ENCODE results near the gene OPCML.

OPCML gene

GRCh38 chr11:132564091-132564885 is 968.0 kb downstream of the OPCML start:
- WGBS, 2 experiments, result 94 to 98% methylated on average over 8 of the region's 8 CpGs
- Histone ChIP-seq H3K36me3 (ENCODE audit: control insufficient read depth, insufficient read depth, low read length) (no peaks in the 10 kb centered on the region), H3K4me1 (ENCODE audit: control insufficient read depth, insufficient read depth, low read length) (no peaks in the 10 kb centered on the region), H3K27ac (ENCODE audit: insufficient read depth, low read depth, low read length, poor library complexity, severe bottlenecking) (no peak overlapping the region), H3K27me3 (ENCODE audit: control insufficient read depth, insufficient read depth, low read length, poor library complexity, severe bottlenecking) (no peaks in the 10 kb centered on the region), H3K9me3 (ENCODE audit: control insufficient read depth, low read length) (no peaks in the 10 kb centered on the region), H3K4me3 (ENCODE audit: insufficient read depth, low read depth, low read length) (no peak overlapping the region)

GRCh38 chr11:132563050-132563449 is 969.3 kb downstream of the OPCML start:
- Histone ChIP-seq H3K9me3 (ENCODE audit: control insufficient read depth, low read length) (no peaks in the 10 kb centered on the region), H3K27ac (ENCODE audit: insufficient read depth, low read depth, low read length, poor library complexity, severe bottlenecking) (no peak overlapping the region), H3K4me3 (ENCODE audit: insufficient read depth, low read depth, low read length) (no peak overlapping the region), H3K4me1 (ENCODE audit: control insufficient read depth, insufficient read depth, low read length) (no peaks in the 10 kb centered on the region), H3K36me3 (ENCODE audit: control insufficient read depth, insufficient read depth, low read length) (no peaks in the 10 kb centered on the region), H3K27me3 (ENCODE audit: control insufficient read depth, insufficient read depth, low read length, poor library complexity, severe bottlenecking) (no peaks in the 10 kb centered on the region)
- WGBS, 2 experiments, result 90 to 98% methylated on average over 2 of the region's 2 CpGs

GRCh38 chr11:132561937-132562336 is 970.4 kb downstream of the OPCML start:
- H3K36me3 ChIP-seq (ENCODE audit: control insufficient read depth, insufficient read depth, low read length), result no peaks in the 10 kb centered on the region
- 84 to 97% methylated on average over 2 of the region's 2 CpGs for WGBS, 2 experiments
- no peak overlapping the region for H3K4me3 ChIP-seq (ENCODE audit: insufficient read depth, low read depth, low read length)

GRCh38 chr11:132559331-132560036 is 972.8 kb downstream of the OPCML start:
- no peak overlapping the region for H3K27ac ChIP-seq (ENCODE audit: insufficient read depth, low read depth, low read length, poor library complexity, severe bottlenecking)
- no peaks in the 10 kb centered on the region for H3K4me1 ChIP-seq (ENCODE audit: control insufficient read depth, insufficient read depth, low read length)
- no peaks in the 10 kb centered on the region for H3K27me3 ChIP-seq (ENCODE audit: control insufficient read depth, insufficient read depth, low read length, poor library complexity, severe bottlenecking)
- WGBS, 2 experiments, result 64% methylated on average over 4 to 5 of the region's 5 CpGs
- H3K36me3 ChIP-seq (ENCODE audit: control insufficient read depth, insufficient read depth, low read length), result no peaks in the 10 kb centered on the region
- H3K9me3 ChIP-seq (ENCODE audit: control insufficient read depth, low read length), result no peaks in the 10 kb centered on the region
- no peak overlapping the region for H3K4me3 ChIP-seq (ENCODE audit: insufficient read depth, low read depth, low read length)

More at GRCh38 chr11:132561937-132562336, 970.4 kb downstream of the OPCML start:
- Histone ChIP-seq H3K27ac (ENCODE audit: insufficient read depth, low read depth, low read length, poor library complexity, severe bottlenecking) (no peak overlapping the region), H3K4me1 (ENCODE audit: control insufficient read depth, insufficient read depth, low read length) (no peaks in the 10 kb centered on the region), H3K9me3 (ENCODE audit: control insufficient read depth, low read length) (no peaks in the 10 kb centered on the region), H3K27me3 (ENCODE audit: control insufficient read depth, insufficient read depth, low read length, poor library complexity, severe bottlenecking) (no peaks in the 10 kb centered on the region)

- H3K27me3 ChIP-seq (ENCODE audit: control insufficient read depth, insufficient read depth, low read length, poor library complexity, severe bottlenecking), result no peaks in the 10 kb centered on the region
- 93 to 96% methylated on average over 1 to 2 of the region's 2 CpGs for WGBS, 2 experiments
Measured at GRCh38 chr11:132556316-132556715, 976.0 kb downstream of the OPCML start.

GRCh38 chr11:132555617-132556016 is 976.7 kb downstream of the OPCML start:
- no peak overlapping the region for H3K4me3 ChIP-seq (ENCODE audit: insufficient read depth, low read depth, low read length)
- no peak overlapping the region for H3K27ac ChIP-seq (ENCODE audit: insufficient read depth, low read depth, low read length, poor library complexity, severe bottlenecking)
- H3K4me1 ChIP-seq (ENCODE audit: control insufficient read depth, insufficient read depth, low read length), result no peaks in the 10 kb centered on the region
- H3K36me3 ChIP-seq (ENCODE audit: control insufficient read depth, insufficient read depth, low read length), result no peaks in the 10 kb centered on the region
- no peaks in the 10 kb centered on the region for H3K27me3 ChIP-seq (ENCODE audit: control insufficient read depth, insufficient read depth, low read length, poor library complexity, severe bottlenecking)
- 95 to 97% methylated on average over 3 of the region's 3 CpGs for WGBS, 2 experiments
- H3K9me3 ChIP-seq (ENCODE audit: control insufficient read depth, low read length), result no peaks in the 10 kb centered on the region

More at GRCh38 chr11:132556316-132556715, 976.0 kb downstream of the OPCML start:
- H3K9me3 ChIP-seq (ENCODE audit: control insufficient read depth, low read length), result no peaks in the 10 kb centered on the region
- H3K36me3 ChIP-seq (ENCODE audit: control insufficient read depth, insufficient read depth, low read length), result no peaks in the 10 kb centered on the region
- H3K27ac ChIP-seq (ENCODE audit: insufficient read depth, low read depth, low read length, poor library complexity, severe bottlenecking), result no peak overlapping the region
- no peaks in the 10 kb centered on the region for H3K4me1 ChIP-seq (ENCODE audit: control insufficient read depth, insufficient read depth, low read length)
- H3K4me3 ChIP-seq (ENCODE audit: insufficient read depth, low read depth, low read length), result no peak overlapping the region

- WGBS, 2 experiments, result 96 to 99% methylated on average over 5 of the region's 5 CpGs
- Histone ChIP-seq H3K36me3 (ENCODE audit: control insufficient read depth, insufficient read depth, low read length) (no peaks in the 10 kb centered on the region), H3K27ac (ENCODE audit: insufficient read depth, low read depth, low read length, poor library complexity, severe bottlenecking) (no peak overlapping the region), H3K27me3 (ENCODE audit: control insufficient read depth, insufficient read depth, low read length, poor library complexity, severe bottlenecking) (no peaks in the 10 kb centered on the region), H3K9me3 (ENCODE audit: control insufficient read depth, low read length) (no peaks in the 10 kb centered on the region), H3K4me1 (ENCODE audit: control insufficient read depth, insufficient read depth, low read length) (no peaks in the 10 kb centered on the region), H3K4me3 (ENCODE audit: insufficient read depth, low read depth, low read length) (no peak overlapping the region)
Measured at GRCh38 chr11:132551016-132551415, 981.3 kb downstream of the OPCML start.

GRCh38 chr11:132549561-132549960 is 982.7 kb downstream of the OPCML start:
- Histone ChIP-seq H3K27ac (ENCODE audit: insufficient read depth, low read depth, low read length, poor library complexity, severe bottlenecking) (no peak overlapping the region), H3K9me3 (ENCODE audit: control insufficient read depth, low read length) (no peaks in the 10 kb centered on the region), H3K27me3 (ENCODE audit: control insufficient read depth, insufficient read depth, low read length, poor library complexity, severe bottlenecking) (no peaks in the 10 kb centered on the region), H3K4me3 (ENCODE audit: insufficient read depth, low read depth, low read length) (no peak overlapping the region), H3K4me1 (ENCODE audit: control insufficient read depth, insufficient read depth, low read length) (no peaks in the 10 kb centered on the region), H3K36me3 (ENCODE audit: control insufficient read depth, insufficient read depth, low read length) (no peaks in the 10 kb centered on the region)
- 95% methylated on average over 6 of the region's 6 CpGs for WGBS, 2 experiments

GRCh38 chr11:132549001-132549400 is 983.3 kb downstream of the OPCML start:
- no peaks in the 10 kb centered on the region for H3K36me3 ChIP-seq (ENCODE audit: control insufficient read depth, insufficient read depth, low read length)
- no peak overlapping the region for H3K27ac ChIP-seq (ENCODE audit: insufficient read depth, low read depth, low read length, poor library complexity, severe bottlenecking)
- WGBS, 2 experiments, result 90 to 91% methylated on average over 7 of the region's 7 CpGs
- no peaks in the 10 kb centered on the region for H3K9me3 ChIP-seq (ENCODE audit: control insufficient read depth, low read length)
- no peak overlapping the region for H3K4me3 ChIP-seq (ENCODE audit: insufficient read depth, low read depth, low read length)
- no peaks in the 10 kb centered on the region for H3K27me3 ChIP-seq (ENCODE audit: control insufficient read depth, insufficient read depth, low read length, poor library complexity, severe bottlenecking)
- no peaks in the 10 kb centered on the region for H3K4me1 ChIP-seq (ENCODE audit: control insufficient read depth, insufficient read depth, low read length)

GRCh38 chr11:132544007-132544406 is 988.3 kb downstream of the OPCML start:
- Histone ChIP-seq H3K4me1 (ENCODE audit: control insufficient read depth, insufficient read depth, low read length) (no peaks in the 10 kb centered on the region), H3K36me3 (ENCODE audit: control insufficient read depth, insufficient read depth, low read length) (no peaks in the 10 kb centered on the region)

More at GRCh38 chr11:132544007-132544406, 988.3 kb downstream of the OPCML start:
- Histone ChIP-seq H3K27ac (ENCODE audit: insufficient read depth, low read depth, low read length, poor library complexity, severe bottlenecking) (no peak overlapping the region), H3K4me3 (ENCODE audit: insufficient read depth, low read depth, low read length) (no peak overlapping the region), H3K9me3 (ENCODE audit: control insufficient read depth, low read length) (no peaks in the 10 kb centered on the region), H3K27me3 (ENCODE audit: control insufficient read depth, insufficient read depth, low read length, poor library complexity, severe bottlenecking) (no peaks in the 10 kb centered on the region)
- WGBS, 2 experiments, result 93 to 96% methylated on average over 5 of the region's 5 CpGs
